Measurements from ENCODE around the gene IFNA13. TPM values are rescaled to one million over a fixed set of nuclear protein-coding genes. Genes with fewer than 3 reads are reported as not detected.

Gene IFNA13
- total and polyA plus RNA-seq, 2 donors (not counting 3 experiments of a cell fraction or from before 2014, with no cell fraction given): not detected

DNA sequence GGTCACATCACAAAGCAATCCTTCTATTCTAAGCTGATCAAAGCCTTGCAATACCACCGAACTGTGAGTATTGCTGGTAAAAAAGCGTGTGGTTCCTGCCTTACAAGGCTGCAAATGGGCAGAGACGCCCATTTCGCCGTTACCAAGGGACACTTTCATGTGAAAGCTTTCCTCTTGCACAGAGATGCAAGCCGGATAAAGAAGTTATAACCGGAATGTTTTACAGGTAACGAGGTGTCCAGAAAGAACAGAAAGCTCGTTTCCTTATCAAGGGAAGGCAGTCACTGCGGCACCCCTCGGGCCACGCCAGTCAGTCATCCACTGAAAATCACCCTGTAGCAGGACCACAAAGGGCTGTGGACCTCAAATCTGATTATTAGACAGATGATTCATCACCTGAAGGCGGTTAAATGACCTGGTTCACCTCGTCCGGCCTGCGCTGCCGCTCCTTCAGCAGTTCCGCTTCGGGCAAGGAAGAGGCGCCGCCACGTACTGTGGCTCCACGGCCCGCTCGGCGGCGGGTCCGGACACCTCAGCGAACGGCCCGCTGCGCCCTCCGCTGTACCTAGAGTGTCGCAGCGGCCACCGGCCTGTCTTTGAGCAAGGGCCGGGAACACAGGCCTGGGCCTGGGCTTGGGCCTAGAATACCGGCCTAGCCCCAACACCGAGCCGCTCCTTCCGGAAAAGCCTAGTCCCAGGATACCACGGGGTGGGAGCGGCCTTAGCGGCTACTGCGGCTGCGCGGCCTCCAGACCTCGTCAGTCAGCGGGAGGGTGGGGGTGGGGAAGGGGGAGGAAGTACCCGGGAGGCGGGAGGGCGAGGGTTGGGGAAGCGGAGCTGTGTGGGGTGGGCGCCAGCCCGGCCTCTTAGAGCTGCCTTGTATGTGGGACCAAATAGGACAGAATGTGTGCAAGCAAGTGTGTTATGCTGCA is 32.9 kb downstream of the IFNA13 start, which contains the start of gene KLHL9:
TSS of gene KLHL9 (minus strand) at position 704 of the 932 bp plus-strand sequence. CDS start at position 159, 545 bp downstream.
- Histone ChIP-seq H3K27ac (ENCODE audit: insufficient read depth, low read depth, low read length) (peak within 1 kb of the TSS; percentile 94), H3K9me1 (replicated peaks; ENCODE audit: control insufficient read depth, extremely low read depth, insufficient read depth, low read length) (no peaks in the 10 kb centered on the region), H3K27me3 (ENCODE audit: control insufficient read depth in 2 of 2, insufficient read depth in 2 of 2, low read length in 2 of 2) (peaks cover 8 to 12% of the 10 kb centered on the region in 2 experiments), H3K9ac (replicated peaks; ENCODE audit: extremely low read depth, insufficient read depth, low read length) (peak within 1 kb of the TSS; percentile 99), H3K4me2 (ENCODE audit: insufficient read depth, low read length) (peak within 1 kb of the TSS; percentile 99), H3K4me1 (ENCODE audit: control insufficient read depth, extremely low read depth, insufficient read depth, low read length) (peaks cover 35% of the 10 kb centered on the region), H3K9me3 (replicated peaks; ENCODE audit: control insufficient read depth, insufficient read depth, low read length) (no peaks in the 10 kb centered on the region), H4K20me1 (replicated peaks; ENCODE audit: control insufficient read depth, extremely low read depth, insufficient read depth, low read length) (peaks cover 10% of the 10 kb centered on the region), H2AFZ (ENCODE audit: low read depth, low read length) (peak within 1 kb of the TSS; percentile 96), H3K36me3 (ENCODE audit: control insufficient read depth in 2 of 2, extremely low read depth in 1 of 2, insufficient read depth in 2 of 2, low read length in 2 of 2) (no peaks in the 10 kb centered on the region), H3K4me3 (replicated peaks in 1 of 3; ENCODE audit: insufficient read depth in 1 of 3, low read depth in 1 of 3, low read length in 3 of 3) (peak within 1 kb of the TSS; percentile 60 to 96 (median 95)), H3K79me2 (ENCODE audit: control insufficient read depth, insufficient read depth, low read length) (peaks cover 52% of the 10 kb centered on the region)
- BruUV-seq (replicated peaks): TSS peak; percentile 47
- intact Hi-C loops (cut with micrococcal nuclease): loop anchor here (2.0 to 10.0 kb wide), 4 partner anchors 16 to 1110 kb away; partner anchors contain the start of genes DMRTA1 and MTAP
- DNase-seq (ENCODE audit: low read depth, low spot score) (peak; percentile 91), FAIRE-seq (peak; percentile 74)
- CTCF ChIA-PET: interaction anchor here (0.9 to 3.2 kb wide), 11 partner anchors 9 to 131 kb away, joined by 3 to 23 read pairs (median 5); no protein-coding TSS in a partner anchor
- TF ChIP-seq FOS (IDR thresholded peaks at IDR 0.05; ENCODE audit: borderline replicate concordance, insufficient read depth, low read length) (peak; percentile 22), MYC (IDR thresholded peaks at IDR 0.05; ENCODE audit: low read depth, low read length) (no peak), MAX (IDR thresholded peaks at IDR 0.05; ENCODE audit: insufficient read depth, insufficient read length) (no peak), POLR2AphosphoS5 (IDR thresholded peaks at IDR 0.05; ENCODE audit: insufficient read depth, low read depth, low read length) (peak; percentile 50), POLR2A (IDR thresholded peaks at IDR 0.05; ENCODE audit: low read depth, low read length) (peak; percentile 74)
- dilution Hi-C loops (cut with MboI; ENCODE audit: extremely low pct_ligation_motif_present, low sequenced_read_pairs): no loop called here
- POLR2A ChIA-PET: interaction anchor here (1.3 kb wide), 1 partner anchor 9 kb away, joined by 7 read pairs; no protein-coding TSS in a partner anchor
